Measurements from ENCODE around the gene EXOC4. TPM values are rescaled to one million over a fixed set of nuclear protein-coding genes. Genes with fewer than 3 reads are reported as not detected.

EXOC4 gene
- total and polyA plus RNA-seq, 2 of the 8 experiments (the other 6 are each of a cell fraction or from before 2014, with no cell fraction given), result 27.0 to 67.3 TPM

GRCh38 chr7:133234961-133235875 is 17.7 kb upstream of the EXOC4 start:
- FAIRE-seq, result no peak

More at GRCh38 chr7:133234961-133235875, 17.7 kb upstream of the EXOC4 start:
- no peak overlapping the region for H3K4me3 ChIP-seq (ENCODE audit: extremely low read depth in 1 of 4, insufficient read depth in 2 of 4, low read depth in 3 of 4, low read length in 4 of 4)
- no peak overlapping the region for H4K8ac ChIP-seq (ENCODE audit: extremely low read depth, insufficient read depth, low read length)
- no peaks in the 10 kb centered on the region for H4K20me1 ChIP-seq (replicated peaks in 1 of 2; ENCODE audit: control insufficient read depth in 1 of 2, insufficient read depth in 2 of 2, low read length in 2 of 2)
- no peak overlapping the region for H2BK5ac ChIP-seq (ENCODE audit: low read depth, low read length)
- no peaks in the 10 kb centered on the region for H3K9me3 ChIP-seq (ENCODE audit: insufficient read depth in 2 of 2, low read depth in 1 of 2, low read length in 1 of 2)
- H3K18ac ChIP-seq (ENCODE audit: extremely low read depth, low read length), result no peak overlapping the region
- H2AK5ac ChIP-seq (ENCODE audit: low read depth, low read length), result no peak overlapping the region
- H2AFZ ChIP-seq (ENCODE audit: low read length), result no peak overlapping the region
- no peaks in the 10 kb centered on the region for H3K79me2 ChIP-seq (ENCODE audit: control insufficient read depth in 1 of 2, insufficient read depth in 2 of 2, low read length in 2 of 2)
- no peak overlapping the region for H4K91ac ChIP-seq (replicated peaks; ENCODE audit: insufficient read length, low read length)
- no peak overlapping the region for H2BK20ac ChIP-seq (ENCODE audit: low read length)
- H3K56ac ChIP-seq (replicated peaks; ENCODE audit: insufficient read length, low read depth, low read length), result no peak overlapping the region
- no peak overlapping the region for H3K9ac ChIP-seq (replicated peaks in 1 of 4; ENCODE audit: extremely low read depth in 1 of 4, low read depth in 3 of 4, low read length in 3 of 4)
- CTCF ChIA-PET (ENCODE audit: partially characterized antibody), result interaction anchor here (1.1 to 1.6 kb wide), 4 partner anchors 10 to 199 kb away, joined by 3 to 7 read pairs (median 5); no protein-coding TSS in a partner anchor
- H3K36me3 ChIP-seq (ENCODE audit: control insufficient read depth in 2 of 4, insufficient read depth in 4 of 4, low read length in 3 of 4), result no peaks in the 10 kb centered on the region
- no peaks in the 10 kb centered on the region for H3K23me2 ChIP-seq (ENCODE audit: low read depth, low read length)
- H3K14ac ChIP-seq (ENCODE audit: insufficient read length), result no peak overlapping the region
- TF ChIP-seq USF2 (IDR thresholded peaks at IDR 0.05; ENCODE audit: low read length) (no peak), BACH1 (IDR thresholded peaks at IDR 0.05; ENCODE audit: low read length) (no peak), ASH2L (IDR thresholded peaks at IDR 0.05; ENCODE audit: low read length) (no peak), HDAC6 (IDR thresholded peaks at IDR 0.05; ENCODE audit: low read depth, low read length) (no peak), ZNF274 (IDR thresholded peaks at IDR 0.05; ENCODE audit: borderline replicate concordance, extremely low read depth, low read length) (no peak)
- no peak overlapping the region for H3K27ac ChIP-seq (ENCODE audit: low read depth, low read length)
- no peak for DNase-seq (ENCODE audit: low read depth in 1 of 2, low spot score in 2 of 2)
- no peak overlapping the region for H4K5ac ChIP-seq (ENCODE audit: insufficient read length, low read depth, low read length)
- H3K27me3 ChIP-seq (replicated peaks in 1 of 4; ENCODE audit: control insufficient read depth in 3 of 4, extremely low read depth in 1 of 4, insufficient read depth in 3 of 4, low read length in 3 of 4), result no peaks in the 10 kb centered on the region
- no peaks in the 10 kb centered on the region for H3K4me1 ChIP-seq (replicated peaks in 1 of 4; ENCODE audit: control insufficient read depth in 3 of 4, insufficient read depth in 4 of 4, low read length in 3 of 4)
- H2BK120ac ChIP-seq (replicated peaks; ENCODE audit: low read depth, low read length), result no peak overlapping the region
- no peak overlapping the region for H3K23ac ChIP-seq (ENCODE audit: insufficient read length)
- 83% methylated on average over 4 of the region's 4 CpGs; no CpG with 5 or more reads in 1 of the 2 experiments for WGBS, 2 experiments (ENCODE audit: extremely low coverage in 1 of 2, insufficient coverage in 1 of 2, insufficient read length in 1 of 2, insufficient replicate concordance in 2 of 2, low coverage in 1 of 2, low lambda C conversion rate in 2 of 2, missing lambda C conversion rate in 1 of 2)
- H3K79me1 ChIP-seq (ENCODE audit: low read depth, low read length), result no peaks in the 10 kb centered on the region
- POLR2A ChIA-PET (ENCODE audit: partially characterized antibody), result no interaction called here
- H3K4me2 ChIP-seq (ENCODE audit: insufficient read depth in 1 of 2, low read depth in 2 of 2, low read length in 2 of 2), result no peak overlapping the region
- H3K4ac ChIP-seq (replicated peaks; ENCODE audit: insufficient read length, low read depth, low read length), result no peak overlapping the region
- no peak overlapping the region for H2BK12ac ChIP-seq (ENCODE audit: low read depth, low read length)
- no peak overlapping the region for H2BK15ac ChIP-seq (ENCODE audit: low read length)
